GM12865 (cell line): ENCODE data around the gene SEMA3G.

Experiments
- DNase-seq: peaks from one replicate; pipeline ENCODE4 v3.0.0; 2010; ENCODE audit warnings: low read depth
- H3K4me3 ChIP-seq: 2 replicates; pipeline ENCODE4 v1.5.1; 2011; ENCODE audit warnings: mild to moderate bottlenecking, low read depth, low read length, control low read depth
- TF ChIP-seq, protein P1 (sequence below): IDR thresholded peaks from 2 replicates; pipeline ENCODE4 v1.5.1; 2011; ENCODE audit warnings: low read length, control low read depth, low read depth, inconsistent platforms; ENCODE audit not compliant: insufficient read depth; ENCODE audit errors: missing control alignments

Gene SEMA3G

DNA sequence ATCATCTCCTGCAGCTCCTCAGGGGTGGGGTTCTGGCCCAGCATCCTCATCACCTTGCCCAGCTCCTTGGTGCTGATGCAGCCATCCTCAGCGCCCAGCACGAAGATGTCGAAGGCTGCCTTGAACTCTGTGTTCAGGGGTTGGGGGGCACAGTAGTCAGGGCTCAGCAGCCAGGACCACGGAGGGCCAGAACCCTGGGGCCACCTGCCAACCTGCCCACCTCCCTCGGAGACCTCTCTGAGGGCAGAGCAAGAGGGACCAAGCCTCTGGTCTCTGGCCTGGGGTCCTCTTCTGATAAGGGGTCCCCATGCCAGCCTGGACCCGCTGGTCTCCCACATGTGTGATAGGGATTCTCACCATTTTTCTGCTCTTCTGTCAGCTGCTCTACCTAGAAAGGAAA is 7.2 kb upstream of the SEMA3G start:
- TF ChIP-seq, protein P1, sequence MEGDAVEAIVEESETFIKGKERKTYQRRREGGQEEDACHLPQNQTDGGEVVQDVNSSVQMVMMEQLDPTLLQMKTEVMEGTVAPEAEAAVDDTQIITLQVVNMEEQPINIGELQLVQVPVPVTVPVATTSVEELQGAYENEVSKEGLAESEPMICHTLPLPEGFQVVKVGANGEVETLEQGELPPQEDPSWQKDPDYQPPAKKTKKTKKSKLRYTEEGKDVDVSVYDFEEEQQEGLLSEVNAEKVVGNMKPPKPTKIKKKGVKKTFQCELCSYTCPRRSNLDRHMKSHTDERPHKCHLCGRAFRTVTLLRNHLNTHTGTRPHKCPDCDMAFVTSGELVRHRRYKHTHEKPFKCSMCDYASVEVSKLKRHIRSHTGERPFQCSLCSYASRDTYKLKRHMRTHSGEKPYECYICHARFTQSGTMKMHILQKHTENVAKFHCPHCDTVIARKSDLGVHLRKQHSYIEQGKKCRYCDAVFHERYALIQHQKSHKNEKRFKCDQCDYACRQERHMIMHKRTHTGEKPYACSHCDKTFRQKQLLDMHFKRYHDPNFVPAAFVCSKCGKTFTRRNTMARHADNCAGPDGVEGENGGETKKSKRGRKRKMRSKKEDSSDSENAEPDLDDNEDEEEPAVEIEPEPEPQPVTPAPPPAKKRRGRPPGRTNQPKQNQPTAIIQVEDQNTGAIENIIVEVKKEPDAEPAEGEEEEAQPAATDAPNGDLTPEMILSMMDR = no peak
- no peak overlapping the region for H3K4me3 ChIP-seq
- no peak for DNase-seq

GRCh38 chr3:52451237-52452083 is 6.6 kb upstream of the SEMA3G start:
- no peak for DNase-seq
- TF ChIP-seq, protein P1 = peak; percentile 22
- no peak overlapping the region for H3K4me3 ChIP-seq

- no peak overlapping the region for H3K4me3 ChIP-seq
- no peak for DNase-seq
- TF ChIP-seq, protein P1 = no peak
Observed at GRCh38 chr3:52450489-52451236, 5.8 kb upstream of the SEMA3G start.

GRCh38 chr3:52447512-52448355 is 2.8 kb upstream of the SEMA3G start:
- TF ChIP-seq, protein P1 = no peak
- DNase-seq = no peak
- no peak overlapping the region for H3K4me3 ChIP-seq

DNA sequence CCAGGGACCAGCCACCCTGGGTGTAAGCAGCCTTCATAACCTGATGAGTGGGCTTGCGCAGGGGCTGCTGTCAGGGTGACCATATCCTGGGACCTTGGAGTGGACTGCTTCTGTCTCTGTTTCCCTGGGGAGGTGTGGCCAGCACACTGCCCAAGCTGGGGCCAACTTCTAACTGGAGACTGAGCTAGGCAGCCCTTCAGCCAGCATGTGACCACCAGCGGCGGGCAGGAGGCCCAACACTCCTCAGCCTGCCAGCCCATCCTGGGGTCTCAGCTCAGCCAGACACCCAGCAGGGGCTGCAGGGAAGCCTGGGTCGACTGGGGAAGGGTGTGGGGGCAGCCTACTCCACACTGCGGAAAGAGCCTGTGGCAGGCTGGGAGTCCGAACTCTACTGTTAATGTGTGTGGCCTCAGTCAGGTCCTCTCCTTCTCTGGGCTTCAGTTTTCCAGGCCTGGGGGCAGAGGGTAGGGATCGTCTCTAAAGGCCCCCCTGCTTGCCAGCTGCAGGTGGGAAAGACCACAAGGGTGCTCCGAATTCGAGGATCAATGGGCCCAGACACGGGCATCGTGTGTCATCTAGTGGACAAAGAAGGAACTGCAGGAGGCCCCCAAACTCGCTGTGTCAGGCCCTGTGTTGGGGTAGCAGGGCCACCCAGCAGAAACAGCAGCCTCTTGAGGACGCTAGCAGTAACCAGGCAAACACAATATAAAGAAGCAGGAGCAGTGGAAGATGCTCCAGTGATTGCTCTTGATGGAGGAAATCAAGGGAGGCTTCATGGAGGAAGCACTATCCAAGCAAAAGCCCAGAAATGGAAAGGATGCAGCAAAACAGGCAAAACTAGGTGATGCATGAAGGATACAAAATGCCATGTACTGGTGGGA is 2.0 kb upstream of the SEMA3G start:
- peak; percentile 76 for DNase-seq
- H3K4me3 ChIP-seq = no peak overlapping the region
- TF ChIP-seq, protein P1 = peak; percentile 100

DNA sequence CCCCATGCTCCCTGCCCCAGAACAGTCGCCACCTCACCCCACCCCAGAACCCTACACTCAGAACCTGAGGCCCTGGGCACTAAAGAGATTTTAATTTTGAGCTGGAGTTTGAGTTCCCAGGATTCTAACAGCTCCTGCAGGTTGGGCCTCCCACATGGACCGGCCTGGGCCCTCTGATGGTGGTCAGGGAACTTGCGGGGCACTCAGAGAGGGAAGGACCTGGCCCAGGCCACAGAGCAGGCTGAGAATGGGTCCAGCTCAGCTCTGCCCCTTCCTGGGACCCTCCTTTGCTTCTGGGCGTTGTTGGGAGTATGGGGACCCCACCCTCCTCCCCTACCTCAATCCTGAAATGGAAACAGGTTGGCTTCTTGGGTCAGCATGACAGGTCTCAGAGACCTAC is 1.1 kb upstream of the SEMA3G start:
- no peak overlapping the region for H3K4me3 ChIP-seq
- TF ChIP-seq, protein P1 = no peak
- DNase-seq = no peak
